Trophoblast cell (in vitro differentiated cells and primary cell): Measurements from ENCODE around the gene OR11H6.
"Not testable (repeated sequence)": the region's sequence is repeated elsewhere in the genome, so short reads cannot be mapped to it uniquely, and the experiment has no call there.

Experiments
- DNase-seq, 2 donors: peaks; one replicate each; pipeline ENCODE4 v3.0.0-alpha.2; 2016
- H2AFZ ChIP-seq: 2 replicates; pipeline ENCODE4 v1.6.1; 2013; ENCODE audit warnings: low read length, moderate library complexity, mild to moderate bottlenecking; ENCODE audit not compliant: insufficient read depth, poor library complexity
- H2AK5ac ChIP-seq: 2 replicates; pipeline ENCODE4 v1.6.1; 2013; ENCODE audit warnings: mild to moderate bottlenecking, low read length
- H2BK120ac ChIP-seq: 2 replicates; pipeline ENCODE4 v1.6.1; 2013; ENCODE audit warnings: low read length, mild to moderate bottlenecking, moderate library complexity; ENCODE audit not compliant: insufficient read depth, poor library complexity
- H2BK12ac ChIP-seq: 2 replicates; pipeline ENCODE4 v1.6.1; 2013; ENCODE audit warnings: mild to moderate bottlenecking, low read length, moderate library complexity
- H2BK5ac ChIP-seq: 2 replicates; pipeline ENCODE4 v1.6.1; 2013; ENCODE audit warnings: low read length, low read depth, moderate library complexity, mild to moderate bottlenecking; ENCODE audit not compliant: poor library complexity
- H3K14ac ChIP-seq: 2 replicates; pipeline ENCODE4 v1.6.1; 2013; ENCODE audit warnings: mild to moderate bottlenecking, low read length
- H3K18ac ChIP-seq: 2 replicates; pipeline ENCODE4 v1.6.1; 2013; ENCODE audit warnings: mild to moderate bottlenecking, low read length
- H3K23ac ChIP-seq: 2 replicates; pipeline ENCODE4 v1.6.1; 2013; ENCODE audit warnings: low read length
- H3K27ac ChIP-seq: 2 replicates; pipeline ENCODE4 v1.5.1; 2013; ENCODE audit warnings: low read depth, mild to moderate bottlenecking, inconsistent platforms, low read length, moderate library complexity
- H3K27me3 ChIP-seq: 2 replicates; pipeline ENCODE4 v1.6.1; 2013; ENCODE audit warnings: inconsistent platforms, mild to moderate bottlenecking, low read length, moderate library complexity; ENCODE audit not compliant: insufficient read depth
- H3K36me3 ChIP-seq, 2 experiments: 1 replicate in 1 of 2; 2 replicates in 1 of 2; pipeline ENCODE4 v1.6.1; 2013; ENCODE audit warnings: low read length in 2 of 2, mild to moderate bottlenecking in 2 of 2, moderate library complexity in 1 of 2; ENCODE audit not compliant: insufficient read depth in 2 of 2, control insufficient read depth in 1 of 2
- H3K4ac ChIP-seq: 2 replicates; pipeline ENCODE4 v1.6.1; 2013; ENCODE audit warnings: low read depth, mild to moderate bottlenecking, low read length, moderate library complexity
- H3K4me1 ChIP-seq, 2 experiments: 1 replicate in 1 of 2; 2 replicates in 1 of 2; pipeline ENCODE4 v1.6.1; 2013; ENCODE audit warnings: low read length in 2 of 2, mild to moderate bottlenecking in 2 of 2, moderate library complexity in 1 of 2; ENCODE audit not compliant: insufficient read depth in 2 of 2, control insufficient read depth in 1 of 2
- H3K4me2 ChIP-seq: 2 replicates; pipeline ENCODE4 v1.6.1; 2013; ENCODE audit warnings: inconsistent platforms, mild to moderate bottlenecking, low read length, moderate library complexity
- H3K4me3 ChIP-seq: 2 replicates; pipeline ENCODE4 v1.5.1; 2013; ENCODE audit warnings: mild to moderate bottlenecking, low read depth, low read length, inconsistent platforms
- H3K79me1 ChIP-seq: one replicate; pipeline ENCODE4 v1.6.1; 2013; ENCODE audit warnings: low read length
- H3K79me2 ChIP-seq: 2 replicates; pipeline ENCODE4 v1.6.1; 2013; ENCODE audit warnings: low read length, mild to moderate bottlenecking; ENCODE audit not compliant: control insufficient read depth, insufficient read depth, poor library complexity
- H3K9ac ChIP-seq: 2 replicates; pipeline ENCODE4 v1.6.1; 2013; ENCODE audit warnings: mild to moderate bottlenecking, low read length
- H3K9me3 ChIP-seq: 2 replicates; pipeline ENCODE4 v1.6.1; 2013; ENCODE audit warnings: low read depth, mild to moderate bottlenecking, control low read depth, inconsistent platforms, low read length; ENCODE audit not compliant: insufficient read depth
- H4K12ac ChIP-seq: 2 replicates; pipeline ENCODE4 v1.6.1; 2013; ENCODE audit warnings: low read depth, mild to moderate bottlenecking, low read length, moderate library complexity
- H4K8ac ChIP-seq: 2 replicates; pipeline ENCODE4 v1.6.1; 2013; ENCODE audit warnings: low read depth, mild to moderate bottlenecking, low read length, moderate library complexity
- H4K91ac ChIP-seq: one replicate; pipeline ENCODE4 v1.6.1; 2013; ENCODE audit warnings: low read depth, mild to moderate bottlenecking, low read length, moderate library complexity
- WGBS: extraction: QIAGEN DNeasy Blood & Tissue Kit; methylation state at CpG from one replicate; pipeline ENCODE4 v1.1.7; 2013; ENCODE audit warnings: missing lambda C conversion rate; ENCODE audit not compliant: insufficient read length, insufficient coverage; ENCODE audit errors: extremely low coverage; 5-methylcytosine and 5-hydroxymethylcytosine counted together

Gene OR11H6

GRCh38 chr14:20209595-20209994 lies 13.9 kb upstream of the OR11H6 start:
- H3K36me3 ChIP-seq, result no peaks in the 10 kb centered on the region
- H3K4me3 ChIP-seq, result no peak overlapping the region
- H4K8ac ChIP-seq, result no peak overlapping the region
- no peak overlapping the region for H2AK5ac ChIP-seq
- no peak overlapping the region for H2AFZ ChIP-seq
- no peak overlapping the region for H3K27ac ChIP-seq
- H3K27me3 ChIP-seq, result no peaks in the 10 kb centered on the region
- no peak for DNase-seq
- no peak overlapping the region for H3K23ac ChIP-seq
- no peaks in the 10 kb centered on the region for H3K4me1 ChIP-seq
- no peak overlapping the region for H2BK12ac ChIP-seq
- H3K4me2 ChIP-seq, result no peak overlapping the region
- H3K4ac ChIP-seq, result no peak overlapping the region
- no peak overlapping the region for H2BK120ac ChIP-seq
- no peak overlapping the region for H3K9ac ChIP-seq
- WGBS, result no CpG with 5 or more reads among the region's 2 CpGs
- no peak overlapping the region for H3K14ac ChIP-seq
- no peaks in the 10 kb centered on the region for H3K79me1 ChIP-seq
- peaks cover 4% of the 10 kb centered on the region for H3K9me3 ChIP-seq
- H2BK5ac ChIP-seq, result no peak overlapping the region
- H4K91ac ChIP-seq, result no peak overlapping the region
- H3K18ac ChIP-seq, result no peak overlapping the region
- no peak overlapping the region for H4K12ac ChIP-seq
- H3K79me2 ChIP-seq, result no peaks in the 10 kb centered on the region

GRCh38 chr14:20212406-20212805 lies 11.1 kb upstream of the OR11H6 start:
- not testable (repeated sequence) for H3K27me3 ChIP-seq, H3K36me3 ChIP-seq, H3K9ac ChIP-seq, H3K4ac ChIP-seq, DNase-seq, H3K79me1 ChIP-seq, H4K12ac ChIP-seq, H3K14ac ChIP-seq, H3K18ac ChIP-seq, H3K4me3 ChIP-seq, H2AFZ ChIP-seq, H3K79me2 ChIP-seq, H3K4me2 ChIP-seq, H2AK5ac ChIP-seq, H3K27ac ChIP-seq, H2BK12ac ChIP-seq, H2BK120ac ChIP-seq, H3K23ac ChIP-seq, H4K91ac ChIP-seq, H2BK5ac ChIP-seq, H3K9me3 ChIP-seq, H3K4me1 ChIP-seq, H4K8ac ChIP-seq
- WGBS, result no CpG with 5 or more reads among the region's 28 CpGs

GRCh38 chr14:20215196-20215595 lies 8.3 kb upstream of the OR11H6 start:
- H2BK12ac ChIP-seq, result no peak overlapping the region
- no CpG with 5 or more reads among the region's 2 CpGs for WGBS

DNA sequence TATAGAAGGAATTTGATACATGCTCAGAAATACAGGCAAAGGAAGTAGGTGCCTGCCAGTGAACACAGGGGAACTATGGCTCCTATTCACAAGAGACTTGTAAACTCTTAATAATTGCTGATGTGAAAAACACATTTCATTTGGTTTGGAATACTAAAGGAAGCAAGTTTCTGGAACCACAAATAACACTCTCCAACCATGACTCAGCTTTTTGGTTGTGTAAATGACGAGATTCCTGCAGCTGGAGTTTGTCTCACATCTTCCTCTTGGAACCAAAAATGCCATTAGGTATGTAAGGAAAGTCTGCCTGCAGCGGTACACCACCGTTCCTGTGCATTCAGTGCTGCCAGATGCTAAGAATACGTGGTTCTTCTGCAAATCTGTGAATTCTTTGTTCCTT lies 4.5 kb upstream of the OR11H6 start:
- Histone ChIP-seq H2BK12ac (no peak overlapping the region), H3K4me3 (no peak overlapping the region), H3K79me1 (no peaks in the 10 kb centered on the region), H3K14ac (no peak overlapping the region), H3K9ac (no peak overlapping the region), H3K27me3 (no peaks in the 10 kb centered on the region), H3K4ac (no peak overlapping the region), H4K91ac (no peak overlapping the region), H3K9me3 (peaks cover 3% of the 10 kb centered on the region), H2BK5ac (no peak overlapping the region), H3K27ac (no peak overlapping the region), H2AK5ac (no peak overlapping the region), H3K79me2 (no peaks in the 10 kb centered on the region), H3K23ac (no peak overlapping the region), H4K8ac (no peak overlapping the region), H4K12ac (no peak overlapping the region), H3K4me2 (no peak overlapping the region), H3K18ac (no peak overlapping the region), H2AFZ (no peak overlapping the region), H3K4me1 (no peaks in the 10 kb centered on the region), H3K36me3 (no peaks in the 10 kb centered on the region), H2BK120ac (no peak overlapping the region)
- no CpG with 5 or more reads among the region's 4 CpGs for WGBS
- peak in 1 of 2 donors; percentile 13 for DNase-seq

More at GRCh38 chr14:20215196-20215595, 8.3 kb upstream of the OR11H6 start:
- Histone ChIP-seq H4K8ac (no peak overlapping the region), H3K36me3 (no peaks in the 10 kb centered on the region), H3K4me2 (no peak overlapping the region), H3K27me3 (no peaks in the 10 kb centered on the region), H3K27ac (no peak overlapping the region), H2AK5ac (no peak overlapping the region), H3K9me3 (peaks cover 3% of the 10 kb centered on the region), H2BK5ac (no peak overlapping the region), H3K79me2 (no peaks in the 10 kb centered on the region), H3K4ac (no peak overlapping the region), H4K91ac (no peak overlapping the region), H3K14ac (no peak overlapping the region), H3K9ac (no peak overlapping the region), H3K79me1 (no peaks in the 10 kb centered on the region), H3K4me3 (no peak overlapping the region), H4K12ac (no peak overlapping the region), H2BK120ac (no peak overlapping the region), H3K4me1 (no peaks in the 10 kb centered on the region), H3K23ac (no peak overlapping the region), H2AFZ (no peak overlapping the region), H3K18ac (no peak overlapping the region)
- DNase-seq, result no peak
